Activated T-helper 1 cell treated with Interleukin-2 at 50 U/mL for 16 hours (primary cell): ENCODE results near the gene ANKRD16.
A peak's percentile ranks its signal among the peaks of the same experiment; 100 is the strongest.
"Not testable (repeated sequence)": the region's sequence is repeated elsewhere in the genome, so short reads cannot be mapped to it uniquely, and the experiment has no call there.

Source experiments
- DNase-seq: peaks from one replicate; pipeline ENCODE4 v3.0.0-alpha.2; 2020; ENCODE audit warnings: low read depth

Gene ANKRD16

DNA sequence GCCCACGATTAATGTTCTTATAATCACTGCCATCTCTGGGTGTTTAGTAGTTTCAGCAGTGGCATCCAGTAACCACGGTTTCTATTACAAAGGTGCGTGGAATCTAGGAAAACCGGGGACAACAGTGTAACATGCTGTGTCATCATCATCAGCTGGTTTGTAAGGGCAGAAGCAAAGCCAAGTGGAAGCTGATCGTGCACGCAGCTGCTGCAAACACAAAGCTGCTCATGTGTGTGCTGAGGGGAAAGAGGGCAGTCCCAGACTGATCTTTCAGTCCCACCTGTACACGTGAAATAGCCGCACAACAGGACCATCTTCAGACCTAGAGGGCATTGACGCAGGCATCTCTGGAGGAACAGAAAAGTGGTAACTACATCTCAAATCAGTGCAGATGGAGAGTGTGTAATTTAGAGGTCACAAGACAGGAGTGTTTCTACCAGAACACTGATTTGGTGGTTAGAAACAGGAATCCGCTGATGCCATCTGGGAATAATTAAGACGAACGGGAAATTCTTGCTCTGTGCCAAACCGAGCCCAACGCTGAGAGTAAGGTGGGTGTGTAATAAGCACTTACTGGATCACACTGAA is 13.4 kb downstream of the ANKRD16 start:
- no peak for DNase-seq

DNA sequence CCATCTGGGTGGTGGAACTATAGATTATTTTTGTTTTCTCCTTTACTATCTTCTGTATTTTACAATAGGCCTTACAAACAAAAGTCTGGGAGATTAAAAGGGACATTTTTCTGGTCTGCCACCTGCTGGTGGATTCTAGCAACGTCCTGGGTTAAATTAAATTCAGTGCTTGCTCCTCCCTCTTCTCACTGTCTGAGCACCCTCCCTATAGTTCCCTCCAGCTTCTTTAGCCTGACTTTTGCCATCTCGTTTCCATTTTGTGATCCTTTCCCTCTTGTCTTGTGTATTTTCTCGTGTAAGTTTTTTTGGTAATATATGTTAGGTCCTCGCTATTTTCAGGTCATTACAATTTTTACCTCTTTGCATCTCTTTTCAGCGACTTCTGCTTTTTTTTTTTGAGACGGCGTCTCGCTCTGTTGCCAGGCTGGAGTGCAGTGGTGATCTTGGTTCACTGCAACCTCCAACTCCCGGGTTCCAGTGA is 16.1 kb downstream of the ANKRD16 start:
- DNase-seq: peak; percentile 37

DNA sequence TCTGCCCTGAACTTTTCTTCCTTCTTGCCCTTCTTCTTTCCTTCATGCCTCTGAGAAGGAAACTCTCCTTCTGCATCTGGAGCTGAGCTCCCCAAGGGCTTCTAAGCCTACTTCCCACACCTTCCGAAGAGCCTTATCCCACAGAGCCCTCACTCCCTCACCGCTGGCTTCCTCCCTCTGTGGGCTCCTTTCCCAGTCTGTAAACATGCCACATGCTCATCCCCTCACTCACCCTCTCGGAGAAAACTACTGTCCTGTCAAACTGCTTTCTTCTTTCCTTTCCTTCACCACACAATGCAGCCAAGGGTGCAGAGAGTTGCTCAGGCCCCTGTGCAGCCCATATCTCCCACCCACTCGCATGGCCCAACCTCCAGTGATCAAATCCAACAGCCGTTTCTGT is 18.1 kb downstream of the ANKRD16 start:
- DNase-seq: no peak

DNA sequence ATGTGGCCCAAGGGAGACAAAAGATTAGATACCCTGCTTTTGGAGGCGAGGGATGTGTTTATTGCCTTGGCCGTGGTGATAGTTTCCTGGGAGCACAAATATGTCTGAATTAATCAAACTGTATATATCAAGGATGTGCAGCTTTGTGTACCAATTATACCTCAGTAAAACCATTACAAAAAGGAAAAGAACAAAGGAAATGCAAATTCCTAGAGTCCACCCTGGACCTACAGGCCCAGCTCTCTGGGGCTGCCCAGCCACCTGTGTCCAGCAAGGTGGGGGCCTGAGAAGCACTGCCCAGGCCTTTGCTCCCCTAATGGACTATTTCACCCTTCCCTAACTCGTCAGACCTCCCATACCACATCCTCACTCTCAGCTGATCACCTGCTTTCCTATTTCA is 20.5 kb downstream of the ANKRD16 start:
- no peak for DNase-seq

DNA sequence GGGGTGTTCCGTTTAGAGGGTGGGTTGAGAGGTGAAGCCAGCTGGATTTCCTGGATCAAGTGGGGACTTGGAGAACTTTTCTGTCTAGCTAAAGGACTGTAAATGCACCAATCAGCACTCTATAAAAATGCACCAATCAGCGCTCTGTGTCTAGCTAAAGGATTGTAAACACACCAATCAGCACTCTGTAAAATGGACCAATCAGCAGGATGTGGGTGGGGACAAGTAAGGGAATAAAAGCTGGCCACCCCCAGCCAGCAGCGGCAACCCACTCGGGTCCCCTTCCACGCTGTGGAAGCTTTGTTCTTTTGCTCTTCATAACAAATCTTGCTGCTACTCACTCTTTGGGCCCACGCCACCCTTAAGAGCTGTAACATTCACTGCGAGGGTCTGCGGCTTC is 21.3 kb downstream of the ANKRD16 start:
- DNase-seq: not testable (repeated sequence)

DNA sequence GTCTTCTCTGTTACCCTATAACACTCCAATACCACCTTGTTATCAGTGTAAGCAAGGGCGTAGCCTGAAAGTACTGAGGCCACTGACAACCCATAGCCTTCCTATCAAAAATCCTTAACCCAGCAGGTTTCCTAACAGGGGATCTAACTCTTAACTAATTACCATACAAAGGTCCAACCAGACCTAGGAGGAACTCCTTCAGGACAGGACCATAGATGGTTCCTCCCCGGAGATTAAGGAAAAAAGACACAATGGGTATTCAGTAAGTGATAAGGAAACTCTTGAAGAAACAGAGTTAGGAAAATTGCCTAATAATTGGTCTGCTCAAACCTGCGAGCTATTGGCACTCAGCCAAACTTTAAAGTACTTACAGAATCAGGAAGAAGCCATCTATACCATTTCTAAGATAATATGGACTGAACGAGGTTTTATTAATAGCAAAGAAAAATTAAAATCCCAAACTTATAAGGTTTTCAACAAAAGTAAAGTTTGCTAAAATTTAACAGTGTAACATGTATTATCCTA is 22.5 kb downstream of the ANKRD16 start:
- not testable (repeated sequence) for DNase-seq

DNA sequence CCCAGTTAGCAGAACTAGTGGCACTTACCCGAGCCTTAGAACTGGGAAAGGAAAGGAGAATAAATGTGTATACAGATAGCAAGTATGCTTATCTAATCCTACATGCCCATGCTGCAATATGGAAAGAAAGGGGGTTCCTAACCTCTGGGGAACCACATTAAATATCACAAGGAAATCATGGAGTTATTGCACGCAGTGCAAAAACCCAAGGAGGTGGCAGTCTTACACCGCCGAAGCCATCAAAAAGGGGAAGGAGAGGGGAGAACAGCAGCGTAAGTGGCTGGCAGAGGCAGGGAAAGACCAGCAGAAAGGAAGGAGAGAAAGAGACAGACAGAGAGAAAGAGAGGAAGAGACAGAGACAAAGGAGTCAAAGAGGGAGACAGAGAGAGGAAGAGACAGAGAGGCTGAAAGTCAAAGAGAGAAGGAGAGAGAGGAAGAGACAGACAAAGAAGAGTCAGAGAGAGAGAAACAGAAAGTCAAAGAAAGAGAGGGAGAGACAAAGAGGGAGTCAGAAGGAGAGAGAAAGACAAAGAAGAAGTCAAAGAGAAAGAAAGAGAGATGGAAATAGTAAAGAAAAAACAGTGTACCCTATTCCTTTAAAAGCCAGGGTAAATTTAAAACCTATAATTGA is 23.1 kb downstream of the ANKRD16 start:
- not testable (repeated sequence) for DNase-seq

DNA sequence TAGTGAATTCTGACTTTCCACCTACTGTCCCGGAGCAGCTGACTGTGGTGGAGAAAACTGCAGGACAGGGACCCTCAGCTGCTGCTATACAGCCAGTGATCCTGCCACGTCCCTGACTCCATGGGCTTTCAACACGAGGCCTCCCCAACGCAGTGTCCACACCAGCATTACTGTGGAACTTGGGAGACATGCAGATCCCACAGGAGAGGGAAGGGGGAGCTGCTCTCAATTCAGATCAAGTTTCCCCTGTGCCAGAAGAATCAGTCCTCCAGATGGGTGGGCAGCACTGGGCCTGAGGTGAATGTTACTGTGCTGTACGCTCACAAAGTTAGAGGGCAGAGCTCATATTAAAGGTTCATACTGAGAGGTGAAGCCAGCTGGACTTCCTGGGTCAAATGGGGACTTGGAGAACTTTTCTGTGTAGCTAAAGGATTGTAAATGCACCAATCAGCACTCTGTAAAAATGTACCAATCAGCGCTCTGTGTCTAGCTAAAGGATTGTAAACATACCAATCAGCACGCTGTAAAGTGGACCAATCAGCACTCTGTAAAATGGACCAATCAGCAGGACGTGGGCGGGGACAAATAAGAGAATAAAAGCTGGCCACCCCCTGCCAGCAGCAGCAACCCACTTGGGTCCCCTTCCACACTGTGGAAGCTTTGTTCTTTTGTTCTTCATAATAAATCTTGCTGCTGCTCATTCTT is 26.6 kb downstream of the ANKRD16 start:
- DNase-seq: not testable (repeated sequence)

DNA sequence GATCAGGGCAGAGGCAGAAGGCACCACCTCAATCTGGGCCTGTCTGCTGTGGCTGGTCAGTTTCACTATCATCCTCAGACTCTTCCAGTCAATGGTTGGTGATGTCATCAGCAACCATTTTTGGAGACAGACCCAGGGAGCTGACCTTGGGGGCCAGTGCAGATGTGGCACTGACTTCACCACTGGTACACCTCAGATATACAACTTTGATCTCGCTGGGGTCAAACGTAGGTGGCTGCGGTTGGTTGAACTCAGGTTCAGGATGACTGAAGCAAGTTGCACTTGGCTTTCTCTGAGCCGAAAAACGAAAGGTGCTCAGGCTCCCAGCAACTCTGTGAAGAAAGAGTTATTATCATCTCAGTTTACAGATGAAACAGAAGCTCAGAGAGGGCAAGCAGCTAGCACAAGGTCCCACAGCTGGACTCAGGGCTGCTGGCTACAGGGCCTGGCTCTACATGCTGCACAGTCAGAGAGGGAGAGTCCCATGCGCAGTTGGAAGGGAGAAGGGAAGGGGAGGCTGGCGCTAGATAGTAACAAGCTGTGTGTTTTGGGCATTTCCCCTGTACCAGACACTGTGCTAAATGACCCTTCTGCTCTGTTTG is 27.2 kb downstream of the ANKRD16 start:
- DNase-seq: no peak

DNA sequence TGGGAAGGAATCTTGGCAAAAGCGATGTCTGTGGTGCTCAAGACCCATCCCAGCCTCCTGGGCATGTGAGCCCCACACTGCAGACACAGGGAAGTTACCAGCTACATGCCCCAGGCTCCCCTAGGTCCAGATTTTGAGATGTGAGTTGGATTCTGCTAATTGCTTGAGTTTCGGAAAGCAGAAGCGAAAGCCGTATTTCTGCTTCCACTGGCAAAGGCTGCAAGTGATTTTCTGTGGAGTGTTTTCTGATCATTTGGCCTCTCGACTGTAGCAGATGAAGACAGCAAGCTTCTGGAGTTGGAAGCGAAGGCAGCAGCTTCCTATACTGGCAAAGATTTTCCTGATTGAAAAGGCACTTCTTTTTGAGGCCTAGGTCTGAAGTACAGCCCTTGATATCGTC is 29.6 kb downstream of the ANKRD16 start:
- DNase-seq: no peak

DNA sequence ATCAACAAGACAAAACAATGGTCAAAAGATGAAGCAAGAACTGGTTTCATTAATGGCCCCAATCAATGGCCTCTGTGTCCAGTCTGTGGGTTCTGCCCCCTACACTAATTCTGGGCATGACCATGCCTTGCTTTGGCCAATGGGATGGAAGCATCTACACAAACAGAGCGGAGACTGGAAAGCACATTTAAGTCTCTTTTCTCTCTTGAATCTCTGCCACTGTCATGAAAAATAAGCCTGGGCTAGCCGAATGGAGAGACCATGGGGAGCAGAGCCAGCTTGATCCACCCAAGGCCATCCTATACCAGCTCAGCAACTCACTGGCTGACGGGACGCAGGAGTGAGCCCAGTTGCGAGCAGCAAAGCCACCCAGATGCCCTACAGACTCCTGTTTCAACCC is 30.9 kb downstream of the ANKRD16 start:
- no peak for DNase-seq

DNA sequence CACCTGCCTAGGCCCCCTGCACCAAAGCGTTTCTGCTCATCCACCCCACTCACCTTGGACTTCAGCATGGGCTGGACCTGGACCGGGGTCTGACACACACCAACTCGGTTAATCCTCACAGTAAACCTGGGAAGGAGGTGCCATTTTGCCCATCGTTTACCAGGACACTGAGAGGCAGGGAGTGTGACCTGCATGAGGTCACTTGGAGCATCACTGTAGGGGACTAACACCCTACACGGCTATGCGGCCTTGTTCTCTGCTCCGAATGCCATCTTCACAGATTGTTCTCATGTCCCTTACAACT is 33.0 kb downstream of the ANKRD16 start:
- DNase-seq: no peak

DNA sequence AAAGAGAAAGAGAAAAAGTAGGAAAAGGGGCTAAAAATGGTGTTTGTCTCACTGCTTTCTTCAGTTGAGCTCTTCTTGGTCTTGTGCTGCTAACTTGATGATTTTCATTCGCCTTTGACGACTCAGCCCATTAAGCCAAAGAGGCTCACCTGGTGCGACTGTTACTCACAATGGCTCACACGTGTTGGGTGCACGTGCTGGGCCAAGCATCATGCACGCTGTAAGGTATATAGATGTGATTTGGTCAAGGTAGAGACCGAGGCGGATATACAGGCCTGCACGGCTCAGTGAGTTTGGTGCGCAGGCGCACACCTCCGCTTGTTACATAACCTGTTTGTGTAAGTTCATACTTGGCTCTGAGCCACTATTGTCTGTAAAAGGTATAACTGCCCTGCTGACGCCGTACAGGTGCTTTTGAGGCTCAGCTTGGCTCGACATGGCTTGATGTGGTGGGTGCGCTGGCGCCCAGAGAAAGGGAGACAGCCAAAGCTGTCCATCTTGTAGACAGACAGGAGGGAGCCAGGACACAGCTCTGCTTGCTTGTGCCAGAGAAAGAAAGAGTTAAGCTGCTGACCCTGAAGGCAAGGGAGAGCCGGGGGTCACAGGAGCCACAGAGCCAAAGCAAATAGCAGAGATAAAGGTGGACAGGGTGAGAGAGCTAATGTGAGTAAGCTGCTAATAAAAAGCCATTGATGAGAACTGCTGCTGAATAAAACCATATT is 33.6 kb downstream of the ANKRD16 start:
- DNase-seq: no peak

DNA sequence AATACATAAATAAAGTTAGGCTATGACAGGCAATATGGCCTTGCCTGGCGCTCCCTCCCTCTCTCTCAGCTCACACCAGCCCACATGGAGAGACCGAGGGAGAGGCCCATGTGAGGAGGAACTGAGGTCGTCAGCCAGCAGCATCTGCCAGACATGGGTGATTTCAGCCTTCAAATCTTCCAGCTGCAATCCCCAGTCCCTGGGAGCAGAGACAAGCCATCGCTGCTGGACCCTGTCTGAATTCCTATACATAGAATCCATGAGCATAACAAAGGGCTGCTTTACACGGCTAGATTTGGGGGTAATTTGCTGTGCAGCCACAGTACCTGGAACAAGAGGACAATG is 35.6 kb downstream of the ANKRD16 start:
- DNase-seq: no peak

DNA sequence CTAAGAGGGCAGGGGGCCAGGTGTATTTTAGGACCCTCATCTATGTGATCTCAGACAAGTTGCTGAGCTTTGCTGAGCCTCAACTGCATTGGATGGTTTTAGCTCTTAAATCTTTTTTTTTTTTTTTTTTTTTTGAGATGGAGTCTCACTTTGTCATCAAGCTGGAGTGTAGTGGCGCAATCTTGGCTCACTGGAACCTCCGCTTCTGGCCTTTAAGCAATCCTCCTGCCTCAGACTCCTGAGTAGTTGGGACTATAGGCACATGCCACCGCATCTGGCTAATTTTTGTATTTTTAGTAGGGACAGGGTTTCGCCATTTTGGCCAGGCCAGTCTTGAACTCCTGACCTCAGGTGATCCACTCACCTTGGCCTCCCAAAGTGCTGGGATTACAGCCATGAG is 43.0 kb downstream of the ANKRD16 start:
- not testable (repeated sequence) for DNase-seq

DNA sequence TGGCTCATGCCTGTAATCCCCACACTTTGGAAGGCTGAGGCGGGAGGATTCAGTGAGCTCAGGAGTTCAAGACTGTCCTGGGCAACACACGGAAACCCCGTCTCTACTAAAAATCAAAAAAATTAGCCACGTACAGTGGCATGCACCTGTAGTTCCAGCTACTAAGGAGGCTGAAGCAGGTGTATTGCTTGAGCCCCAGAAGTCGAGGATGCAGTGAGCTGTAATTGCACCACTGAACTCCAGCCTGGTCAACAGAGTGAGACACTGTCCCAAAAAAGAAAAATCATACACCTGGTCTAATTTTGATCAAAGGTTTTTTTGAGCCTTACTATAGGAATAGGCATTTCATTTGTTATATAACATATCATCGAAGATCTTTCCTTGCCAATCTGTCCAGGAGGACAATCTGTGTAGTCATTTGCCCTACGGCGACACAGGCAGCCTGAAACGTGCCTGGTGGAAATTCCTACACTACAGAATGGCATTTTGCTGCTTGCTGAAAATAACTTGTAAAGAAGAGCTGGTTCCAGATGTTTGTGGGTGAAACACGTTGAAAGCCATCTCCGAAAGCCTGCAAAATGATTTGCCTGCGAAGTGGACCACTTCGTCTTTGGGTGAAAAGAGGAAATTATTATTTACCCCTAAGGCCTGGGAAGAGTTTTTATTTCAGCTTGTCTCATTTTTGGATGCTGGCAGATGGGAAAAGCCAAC is 45.2 kb downstream of the ANKRD16 start:
- DNase-seq: no peak

DNA sequence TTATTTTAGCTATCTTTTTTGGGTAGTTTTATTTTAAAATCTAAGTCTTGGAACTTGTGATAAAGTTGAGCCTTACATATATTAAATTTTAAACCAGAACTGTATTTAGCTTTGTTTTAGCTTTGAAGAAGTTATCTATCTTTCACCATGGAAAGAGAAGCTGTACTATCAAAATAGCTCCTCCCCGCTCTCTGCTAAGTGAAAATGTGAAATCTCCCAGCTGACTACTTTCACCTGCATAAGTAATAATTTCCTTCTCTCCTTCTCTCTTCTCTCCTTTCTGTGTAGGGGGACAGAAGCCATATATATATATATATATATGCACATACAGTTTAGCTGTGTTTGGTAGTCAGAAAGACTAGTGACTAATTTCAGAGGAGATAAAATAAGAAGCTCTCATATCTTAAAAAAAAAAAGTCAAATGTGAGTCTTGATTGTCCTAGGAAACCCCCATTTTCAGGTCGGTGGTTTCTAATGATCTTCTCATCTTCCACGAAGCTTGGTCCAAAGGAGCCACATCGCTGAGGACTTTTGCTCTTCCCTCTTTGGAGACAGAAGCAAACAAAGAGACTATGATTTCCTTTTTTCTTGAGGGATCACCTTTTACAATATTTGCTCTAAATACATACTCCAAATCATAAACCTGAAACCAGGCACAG is 45.9 kb downstream of the ANKRD16 start:
- DNase-seq: no peak

DNA sequence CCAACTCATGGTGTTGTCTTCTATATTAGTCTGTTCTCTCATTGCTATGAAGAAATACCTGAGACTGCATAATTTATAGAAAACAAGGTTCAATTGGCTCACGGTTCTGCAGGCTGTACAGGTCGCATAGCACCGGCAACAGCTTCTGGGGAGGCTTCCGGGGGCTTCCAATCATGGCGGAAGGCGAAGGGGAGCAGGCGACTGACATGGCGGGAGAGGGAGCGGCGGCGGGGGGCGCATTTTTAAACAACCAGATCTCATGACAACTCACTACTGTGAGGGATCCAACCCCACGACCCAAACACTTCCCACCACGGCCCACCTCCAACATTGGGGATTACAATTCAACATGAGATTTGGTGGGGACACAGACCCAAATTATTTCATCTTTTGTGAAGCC is 47.7 kb downstream of the ANKRD16 start:
- no peak for DNase-seq

DNA sequence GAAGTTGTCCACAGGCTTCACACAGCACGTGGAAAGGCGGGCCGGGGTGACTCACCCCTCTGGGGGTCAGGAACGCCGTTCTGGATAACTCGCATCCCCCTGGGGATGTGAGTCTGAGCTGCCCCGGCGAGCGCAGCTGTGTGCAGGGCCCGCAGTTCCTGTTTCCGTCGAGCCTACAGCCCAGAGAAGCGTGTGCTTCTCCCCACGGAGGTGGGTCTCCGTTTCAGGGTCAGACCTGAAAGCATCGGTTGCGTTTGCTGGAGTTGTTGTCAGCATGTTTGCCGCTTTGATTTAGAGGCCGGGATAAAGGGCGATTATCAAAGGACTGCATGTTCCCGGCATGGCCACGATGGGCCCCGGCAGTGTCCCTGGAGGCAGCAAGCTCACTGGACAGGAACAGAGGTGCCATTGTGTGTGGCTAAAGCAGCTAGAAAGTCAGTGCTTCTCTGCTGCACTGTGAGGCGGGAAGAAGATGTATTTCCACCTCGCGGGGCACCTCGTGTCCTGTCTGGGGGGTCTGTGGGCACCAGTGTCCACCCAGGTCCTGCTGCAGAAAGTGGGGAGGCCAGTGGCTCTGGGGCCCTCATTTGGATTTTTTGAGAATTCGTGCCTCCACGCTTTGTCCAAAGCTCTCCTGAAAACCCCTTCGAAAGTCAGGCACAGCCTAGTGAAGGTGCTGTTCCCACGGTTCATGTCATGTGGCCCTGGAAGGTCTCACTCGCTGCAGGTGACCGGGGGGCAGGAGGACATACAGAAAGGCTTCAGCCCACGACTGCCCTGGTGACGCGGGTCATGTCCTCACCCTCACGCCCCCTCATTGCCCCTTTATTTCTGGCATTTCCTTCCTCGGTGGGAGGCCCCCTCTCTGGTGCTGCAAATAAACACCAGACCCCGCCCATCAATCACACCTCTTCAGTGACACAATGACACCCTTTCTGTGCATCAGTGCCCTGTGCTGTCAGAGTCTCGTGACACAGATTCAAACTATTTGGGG is 49.1 kb downstream of the ANKRD16 start:
- no peak for DNase-seq

DNA sequence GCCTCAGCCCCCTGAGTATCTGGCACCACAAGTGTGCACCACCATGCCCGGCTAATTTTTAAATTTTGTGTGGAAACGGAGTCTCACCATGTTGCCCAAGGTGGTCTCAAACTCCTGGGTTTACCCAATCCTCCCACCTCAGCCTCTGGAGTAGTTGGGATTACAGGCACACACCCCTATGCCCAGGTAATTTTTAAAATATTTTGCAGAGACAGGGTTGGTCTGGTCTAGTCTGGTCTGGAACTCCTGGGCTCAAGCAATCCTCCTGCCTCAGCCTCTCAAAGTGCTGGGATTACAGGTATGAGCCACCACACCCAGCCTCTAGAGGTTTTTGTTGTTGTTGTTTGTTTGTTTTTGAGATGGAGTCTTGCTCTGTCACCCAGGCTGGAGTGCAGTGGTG is 53.5 kb downstream of the ANKRD16 start:
- not testable (repeated sequence) for DNase-seq
